ENCODE measurements around the gene KLHL5.
"Not testable (repeated sequence)": the region's sequence is repeated elsewhere in the genome, so short reads cannot be mapped to it uniquely, and the experiment has no call there.

Gene KLHL5

DNA sequence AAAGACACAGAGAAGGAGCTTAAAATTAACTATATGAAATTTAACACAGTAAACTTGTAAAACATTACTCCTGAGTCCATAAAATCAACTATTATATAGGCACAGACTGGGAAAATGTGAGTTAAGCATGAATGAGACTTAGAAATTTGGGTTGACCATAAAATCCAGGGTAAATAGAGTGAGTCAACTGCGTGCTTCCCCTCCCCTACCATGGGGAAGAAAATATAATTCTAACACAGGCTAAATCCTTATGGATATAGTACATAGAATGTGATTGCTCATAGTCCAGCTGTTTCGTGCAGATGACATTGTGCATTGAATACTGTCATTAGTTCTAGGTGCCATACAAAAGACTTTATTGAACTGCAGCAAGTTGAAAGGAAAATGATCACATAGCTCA is 42.2 kb downstream of the KLHL5 start:
- no peak for DNase-seq

DNA sequence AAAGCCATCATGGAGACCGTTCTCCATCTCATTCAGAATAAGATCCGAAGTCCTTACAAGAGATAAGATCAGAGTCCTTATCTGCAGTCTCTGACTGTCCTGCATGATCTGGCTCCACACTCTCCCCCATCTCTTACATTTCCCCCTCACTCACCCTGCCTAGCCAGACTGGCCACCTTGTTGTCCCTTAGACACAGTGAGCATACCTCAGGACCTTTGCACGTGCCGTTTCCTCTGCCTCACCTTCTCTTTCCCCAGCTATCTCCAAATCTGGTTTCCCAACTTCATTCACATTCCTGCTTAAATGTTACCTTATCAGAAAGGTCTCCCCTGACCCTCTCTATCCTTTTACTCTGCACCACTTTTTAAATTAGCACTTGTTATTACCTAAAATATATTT is 44.0 kb downstream of the KLHL5 start:
- DNase-seq: no peak

- DNase-seq: no peak
Observed at GRCh38 chr4:39114436-39114835, 52.4 kb downstream of the KLHL5 start.

- no peak for DNase-seq
Observed at GRCh38 chr4:39118034-39118658, 56.1 kb downstream of the KLHL5 start.

DNA sequence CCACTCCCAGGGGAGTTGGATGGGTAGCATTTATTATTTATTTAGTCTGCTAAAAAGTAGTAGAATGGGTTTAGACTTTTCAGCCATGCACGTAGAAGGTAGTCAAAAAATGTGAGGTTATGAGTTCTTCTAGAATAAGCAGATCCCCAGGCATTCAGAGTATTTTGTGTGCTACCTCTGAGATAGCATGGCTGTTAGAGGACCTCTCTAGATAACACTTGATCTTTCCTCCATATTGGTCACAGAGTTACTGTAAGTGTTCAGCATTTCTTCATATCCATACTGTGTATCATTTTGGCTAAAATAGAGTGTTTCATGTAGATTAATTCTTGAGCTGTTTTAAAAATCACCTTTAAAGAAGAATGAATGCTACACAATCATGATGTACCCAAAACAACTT is 58.4 kb downstream of the KLHL5 start:
- DNase-seq: no peak

DNA sequence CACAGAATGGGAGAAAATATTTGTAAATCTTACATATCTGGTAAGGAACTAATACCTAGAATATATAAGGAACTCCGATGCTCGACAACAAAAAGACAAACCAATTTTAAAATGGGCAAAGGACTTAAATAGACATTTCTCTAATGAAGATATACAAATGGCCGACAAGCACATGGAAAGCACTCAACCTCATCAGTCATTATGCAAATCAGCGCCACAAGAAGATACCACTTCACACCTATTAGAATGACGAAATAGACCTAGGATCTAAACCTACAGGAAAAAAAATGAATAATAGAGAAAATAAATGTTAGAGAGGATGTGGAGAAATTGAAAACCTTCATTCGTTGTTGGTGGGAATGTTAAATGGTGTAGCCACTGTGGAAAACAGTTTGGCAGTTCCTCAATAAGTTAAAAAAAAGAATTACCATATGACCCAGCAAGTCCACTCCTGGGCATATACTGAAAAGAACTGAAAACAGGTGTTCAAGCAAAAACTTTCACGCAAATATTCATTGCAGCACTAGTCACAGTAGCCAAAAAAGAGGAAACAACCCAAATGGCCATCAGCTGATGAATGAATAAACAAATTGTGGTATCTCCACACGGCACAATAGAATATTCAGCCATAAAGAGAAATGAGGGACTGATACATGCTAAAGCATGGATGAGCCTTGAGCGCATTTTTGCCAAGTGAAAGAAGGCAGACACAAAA is 63.0 kb downstream of the KLHL5 start:
- DNase-seq: no peak

DNA sequence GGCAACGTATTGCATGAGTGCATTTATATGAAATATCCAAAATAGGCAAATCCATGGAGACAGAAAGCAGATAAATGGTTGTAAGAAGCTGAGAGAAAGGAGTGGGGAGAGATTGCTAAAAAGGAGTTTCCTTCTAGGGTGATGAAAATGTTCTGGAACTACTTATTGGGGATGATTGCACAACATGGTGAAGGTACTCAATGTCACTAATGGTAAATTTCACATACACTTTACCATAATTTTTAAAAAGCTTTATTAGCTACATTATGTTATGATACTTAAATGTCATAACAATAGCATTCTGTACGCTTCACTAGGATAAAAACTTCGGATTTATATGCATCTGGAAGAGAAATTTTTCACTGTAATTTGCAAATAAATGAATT is 63.6 kb downstream of the KLHL5 start:
- DNase-seq: no peak

- no peak for DNase-seq
Observed at GRCh38 chr4:39126256-39127095, 64.4 kb downstream of the KLHL5 start.

DNA sequence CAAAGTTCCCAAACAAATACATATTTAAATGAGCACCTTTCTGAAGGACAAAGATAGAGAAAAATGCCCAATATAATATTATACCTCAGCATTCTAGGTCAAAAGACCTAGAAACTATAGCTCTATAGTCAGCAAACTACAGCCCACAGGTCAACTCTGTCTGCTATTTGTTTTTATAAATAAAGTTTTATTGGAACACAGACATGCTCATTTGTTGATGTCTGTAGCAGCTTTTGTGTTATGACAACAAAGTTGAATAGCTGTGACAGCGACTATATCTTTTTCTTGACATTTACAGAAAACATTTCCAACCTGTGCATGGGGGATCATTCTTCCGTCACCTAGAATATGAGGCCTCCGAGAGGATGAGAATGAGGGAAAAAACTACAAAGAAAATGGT is 71.6 kb downstream of the KLHL5 start:
- DNase-seq: no peak

DNA sequence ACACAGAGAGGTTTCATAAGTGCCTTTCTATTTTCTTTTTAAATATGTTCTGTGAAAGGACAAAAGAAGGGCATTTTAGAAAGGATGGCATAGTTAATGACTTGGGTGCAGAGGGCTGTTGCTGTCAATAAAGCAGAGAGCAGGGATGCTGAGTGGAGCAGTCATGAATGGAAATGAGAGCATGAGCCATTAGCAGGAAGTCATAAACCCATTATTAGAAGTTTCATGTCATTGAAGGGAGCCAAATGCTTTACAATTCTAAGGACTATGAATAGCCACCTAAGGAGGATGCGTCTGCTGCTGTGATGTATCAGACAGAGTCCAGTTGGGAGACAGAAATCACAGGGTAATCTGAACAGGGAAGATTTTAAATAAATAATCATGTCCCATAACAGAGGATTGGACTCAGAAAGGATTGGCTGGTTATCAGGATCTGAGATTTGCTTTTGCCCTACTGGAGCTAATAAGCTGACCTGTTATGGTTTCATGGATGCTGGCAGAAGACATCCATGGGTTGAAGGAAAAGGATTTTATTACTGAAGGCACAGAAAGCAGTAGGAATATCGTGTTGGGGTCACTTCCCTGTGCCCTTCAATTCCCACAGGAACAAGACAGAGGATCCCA is 72.8 kb downstream of the KLHL5 start:
- DNase-seq: no peak

GRCh38 chr4:39138227-39138626 is 76.2 kb downstream of the KLHL5 start:
- not testable (repeated sequence) for DNase-seq

DNA sequence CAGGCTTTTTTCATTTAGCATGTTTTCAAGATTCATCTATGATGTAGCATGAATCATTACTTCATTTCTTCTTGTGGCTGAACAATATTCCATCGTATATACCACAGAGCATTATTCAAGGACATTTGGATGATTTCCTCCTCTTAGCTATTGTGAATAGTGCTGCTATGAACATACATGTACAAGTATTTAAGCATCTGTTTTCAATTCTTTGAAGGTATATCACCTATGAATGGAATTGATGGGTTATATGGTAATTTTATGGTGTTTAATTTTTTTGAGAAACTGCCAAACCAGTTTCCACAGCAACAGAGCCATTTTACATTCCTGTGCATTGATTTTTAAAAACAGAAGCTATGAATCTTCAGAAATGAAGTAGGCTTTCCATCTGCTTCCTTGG is 84.2 kb downstream of the KLHL5 start:
- no peak for DNase-seq

DNA sequence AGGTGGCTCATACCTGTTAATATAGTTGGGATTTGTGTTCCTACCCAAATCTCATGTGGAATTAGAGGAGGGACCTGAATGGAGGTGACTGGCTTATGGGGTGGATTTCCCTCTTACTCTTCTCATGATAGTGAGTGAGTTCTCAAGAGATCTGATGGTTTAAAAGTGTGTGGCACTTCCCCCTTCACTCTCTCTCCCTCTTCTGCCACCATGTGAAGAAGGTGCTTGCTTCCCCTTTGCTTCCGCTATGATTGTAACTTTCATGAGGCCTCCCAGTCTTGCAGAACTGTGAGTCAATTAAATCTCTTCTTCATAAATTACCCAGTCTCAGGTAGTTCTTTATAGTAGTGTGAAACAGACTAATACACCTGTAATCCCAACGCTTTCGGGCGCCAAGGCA is 92.0 kb downstream of the KLHL5 start:
- DNase-seq: no peak

GRCh38 chr4:39157520-39157919 is 95.5 kb downstream of the KLHL5 start:
- no peak for DNase-seq

- no peak for DNase-seq
Observed at GRCh38 chr4:39166177-39166576, 104.1 kb downstream of the KLHL5 start.

DNA sequence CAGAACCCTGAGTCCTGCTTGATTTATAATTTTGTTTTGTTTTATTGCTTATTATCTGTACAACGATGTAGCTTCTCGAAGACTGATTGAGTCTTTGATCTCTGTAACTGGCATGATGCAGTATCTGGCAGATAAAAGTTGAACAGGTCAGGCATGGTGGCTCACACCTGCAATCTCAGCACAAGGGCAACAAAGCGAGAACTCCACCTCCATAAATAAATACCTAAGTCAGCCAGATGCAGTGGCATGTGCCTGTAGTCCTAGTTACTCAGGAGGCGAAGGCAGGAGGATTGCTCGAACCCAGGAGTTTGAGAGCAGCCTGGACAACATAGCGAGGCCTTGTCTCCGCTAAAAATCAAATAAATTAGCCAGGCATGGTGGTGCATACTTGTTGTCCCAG is 104.6 kb downstream of the KLHL5 start:
- no peak for DNase-seq

GRCh38 chr4:39169426-39169825 is 107.4 kb downstream of the KLHL5 start:
- no peak for DNase-seq

DNA sequence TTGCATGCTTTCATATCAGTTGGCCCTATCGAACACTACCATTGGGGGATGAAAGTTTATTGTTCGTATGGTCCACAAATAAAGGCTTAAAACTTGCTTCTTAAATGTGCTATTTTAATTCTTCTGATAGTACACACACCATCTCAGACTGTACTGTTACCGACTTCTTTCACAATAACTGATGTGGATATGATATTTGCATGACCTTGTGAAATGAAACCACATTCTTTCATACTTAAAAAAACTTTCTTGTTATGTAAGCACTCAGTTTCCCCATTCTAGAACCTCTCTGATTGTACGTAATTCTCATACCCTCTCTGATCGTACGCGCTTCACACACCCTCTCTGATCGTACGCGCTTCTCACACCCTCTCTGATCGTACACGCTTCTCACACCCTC is 108.3 kb downstream of the KLHL5 start:
- DNase-seq: no peak
